DND-41 (cell line): Measurements from ENCODE around the gene POLR2I.

ENCODE experiments used
- ATAC-seq: fragments of 200-7000 bp; cut with Tn5 transposase; 3 replicates; pipeline ENCODE4 v1.9.1; 2021; ENCODE audit warnings: low read depth; ENCODE audit not compliant: insufficient read depth
- DNase-seq: peaks from one replicate; pipeline ENCODE4 v3.0.0-alpha.2; 2020
- H2AFZ ChIP-seq: 2 replicates; pipeline ENCODE4 v1.6.0; 2012; ENCODE audit warnings: low read depth, low read length
- H3K27ac ChIP-seq: 2 replicates; pipeline ENCODE4 v1.5.1; 2012; ENCODE audit warnings: low read length, inconsistent platforms
- H3K27me3 ChIP-seq: fragments of 200-600 bp; sonication (generic); 2 replicates; pipeline ENCODE4 v1.6.0; 2012; ENCODE audit warnings: low read length, mild to moderate bottlenecking, inconsistent platforms; ENCODE audit not compliant: insufficient read depth, poor library complexity
- H3K36me3 ChIP-seq: 2 replicates; pipeline ENCODE4 v1.5.1; 2012; ENCODE audit warnings: low read length, inconsistent platforms; ENCODE audit not compliant: insufficient read depth
- H3K4me1 ChIP-seq: 2 replicates; pipeline ENCODE4 v1.5.1; 2012; ENCODE audit warnings: mild to moderate bottlenecking, low read length; ENCODE audit not compliant: insufficient read depth
- H3K4me2 ChIP-seq: 2 replicates; pipeline ENCODE4 v1.6.0; 2012; ENCODE audit warnings: mild to moderate bottlenecking, moderate library complexity, low read length, inconsistent platforms; ENCODE audit not compliant: insufficient read depth
- H3K4me3 ChIP-seq, 2 experiments: fragments of 200-600 bp in 1 of 2; shearing (Covaris generic) in 1 of 2; 2 replicates each; pipeline ENCODE4 v1.5.1; 2012 to 2016; ENCODE audit warnings: inconsistent platforms in 2 of 2, low read length in 2 of 2, mild to moderate bottlenecking in 2 of 2, low read depth in 1 of 2, moderate library complexity in 1 of 2
- H3K79me2 ChIP-seq: 2 replicates; pipeline ENCODE4 v1.6.0; 2012; ENCODE audit warnings: low read length, inconsistent platforms; ENCODE audit not compliant: insufficient read depth
- H3K9ac ChIP-seq: 2 replicates; pipeline ENCODE4 v1.6.0; 2012; ENCODE audit warnings: low read depth, mild to moderate bottlenecking, inconsistent platforms, low read length, moderate library complexity
- H3K9me3 ChIP-seq: 2 replicates; pipeline ENCODE4 v1.5.1; 2012; ENCODE audit warnings: low read length, moderate library complexity, mild to moderate bottlenecking, inconsistent platforms; ENCODE audit not compliant: insufficient read depth, severe bottlenecking
- H4K20me1 ChIP-seq: 2 replicates; pipeline ENCODE4 v1.6.0; 2012; ENCODE audit warnings: low read length; ENCODE audit not compliant: insufficient read depth
- EZH2 ChIP-seq: IDR thresholded peaks from 3 replicates; pipeline ENCODE4 v1.6.1; 2012; ENCODE audit warnings: borderline replicate concordance, low read depth, mild to moderate bottlenecking, moderate library complexity, low read length, inconsistent platforms; ENCODE audit not compliant: severe bottlenecking
- TF ChIP-seq, protein P1 (sequence below): IDR thresholded peaks from 2 replicates; pipeline ENCODE4 v1.5.1; 2012; ENCODE audit warnings: borderline replicate concordance, low read length, moderate library complexity, mild to moderate bottlenecking; ENCODE audit not compliant: poor library complexity, severe bottlenecking; ENCODE audit errors: extremely low read depth

POLR2I gene

DNA sequence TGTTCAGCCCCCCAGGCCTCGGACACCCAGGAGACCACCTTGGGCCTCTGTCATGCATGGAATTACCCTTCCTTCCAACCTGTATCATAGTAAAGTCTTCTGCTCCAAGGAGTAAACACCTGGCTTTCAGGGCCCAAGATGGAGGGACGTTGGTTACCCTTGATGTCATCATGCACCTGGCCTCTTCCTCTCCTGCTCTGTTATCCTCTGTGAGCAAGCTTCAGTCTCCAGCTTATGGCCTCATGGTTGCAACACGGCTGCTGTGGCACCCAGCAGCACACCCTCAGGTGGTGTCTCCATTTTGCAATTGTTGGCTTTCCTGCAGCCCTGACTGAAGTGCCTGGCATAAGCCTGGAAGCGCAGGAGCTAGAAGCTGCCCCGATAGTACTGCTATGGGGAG, 7.7 kb downstream of the POLR2I start:
- Histone ChIP-seq H3K27me3 (no peaks in the 10 kb centered on the region), H3K9ac (no peak overlapping the region), H3K4me2 (no peak overlapping the region), H2AFZ (no peak overlapping the region), H3K27ac (no peak overlapping the region; the same call in 1 of the 2 replicates), H3K4me3 (no peak overlapping the region), H3K4me1 (no peaks in the 10 kb centered on the region), H3K9me3 (no peaks in the 10 kb centered on the region), H3K36me3 (peaks cover 58% of the 10 kb centered on the region), H4K20me1 (peaks cover 25% of the 10 kb centered on the region), H3K79me2 (no peaks in the 10 kb centered on the region)
- DNase-seq = no peak
- TF ChIP-seq, protein P1, sequence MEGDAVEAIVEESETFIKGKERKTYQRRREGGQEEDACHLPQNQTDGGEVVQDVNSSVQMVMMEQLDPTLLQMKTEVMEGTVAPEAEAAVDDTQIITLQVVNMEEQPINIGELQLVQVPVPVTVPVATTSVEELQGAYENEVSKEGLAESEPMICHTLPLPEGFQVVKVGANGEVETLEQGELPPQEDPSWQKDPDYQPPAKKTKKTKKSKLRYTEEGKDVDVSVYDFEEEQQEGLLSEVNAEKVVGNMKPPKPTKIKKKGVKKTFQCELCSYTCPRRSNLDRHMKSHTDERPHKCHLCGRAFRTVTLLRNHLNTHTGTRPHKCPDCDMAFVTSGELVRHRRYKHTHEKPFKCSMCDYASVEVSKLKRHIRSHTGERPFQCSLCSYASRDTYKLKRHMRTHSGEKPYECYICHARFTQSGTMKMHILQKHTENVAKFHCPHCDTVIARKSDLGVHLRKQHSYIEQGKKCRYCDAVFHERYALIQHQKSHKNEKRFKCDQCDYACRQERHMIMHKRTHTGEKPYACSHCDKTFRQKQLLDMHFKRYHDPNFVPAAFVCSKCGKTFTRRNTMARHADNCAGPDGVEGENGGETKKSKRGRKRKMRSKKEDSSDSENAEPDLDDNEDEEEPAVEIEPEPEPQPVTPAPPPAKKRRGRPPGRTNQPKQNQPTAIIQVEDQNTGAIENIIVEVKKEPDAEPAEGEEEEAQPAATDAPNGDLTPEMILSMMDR = no peak
- no peak for TF ChIP-seq EZH2
- no peak; the same call in 2 of the 3 replicates for ATAC-seq

GRCh38 chr19:36106441-36106840, 8.2 kb downstream of the POLR2I start:
- Histone ChIP-seq H3K36me3 (peaks cover 62% of the 10 kb centered on the region), H3K4me1 (no peaks in the 10 kb centered on the region)

DNA sequence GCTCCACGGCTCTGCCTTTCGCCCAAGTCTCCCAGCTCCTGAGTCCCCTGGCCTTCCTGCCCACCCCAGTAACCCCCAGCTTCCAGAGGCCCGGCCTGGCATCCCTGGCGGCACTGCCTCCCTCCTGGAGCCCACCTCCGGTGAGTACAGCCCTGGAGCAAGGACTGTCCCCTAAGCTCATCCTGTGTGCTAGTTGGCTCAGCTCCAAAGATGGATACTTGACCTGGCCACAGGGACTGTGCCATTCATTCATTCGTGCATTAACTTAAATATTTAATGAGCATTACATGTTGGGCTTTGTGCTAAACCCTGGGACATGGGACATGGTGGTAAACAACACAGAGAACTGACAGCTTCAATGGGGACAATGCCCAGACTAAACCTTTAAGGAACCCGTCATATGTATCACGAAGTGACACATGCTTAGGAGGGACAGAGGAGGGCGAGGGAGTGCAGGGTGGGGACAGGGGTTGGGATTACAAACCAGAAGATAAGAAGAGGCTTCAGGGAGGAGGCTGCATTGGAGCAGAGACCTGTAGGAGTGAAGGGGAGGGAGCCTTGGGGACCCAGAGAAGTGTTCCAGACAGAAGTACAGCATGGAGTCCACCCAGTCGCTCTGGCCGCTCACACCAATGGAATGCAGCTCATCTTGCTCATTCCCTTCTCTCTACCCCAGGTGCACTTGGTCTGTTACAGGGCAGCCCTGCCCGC, 10.7 kb downstream of the POLR2I start:
- ATAC-seq (no peak), DNase-seq (no peak)
- Histone ChIP-seq H4K20me1 (peaks cover 34% of the 10 kb centered on the region), H3K9ac (no peak overlapping the region), H3K36me3 (peaks cover 83% of the 10 kb centered on the region), H3K79me2 (no peaks in the 10 kb centered on the region), H3K4me2 (no peak overlapping the region), H3K27me3 (no peaks in the 10 kb centered on the region), H3K27ac (no peak overlapping the region), H3K9me3 (no peaks in the 10 kb centered on the region), H2AFZ (no peak overlapping the region), H3K4me3 (no peak overlapping the region), H3K4me1 (no peaks in the 10 kb centered on the region)
- TF ChIP-seq, protein P1 = no peak
- TF ChIP-seq EZH2 = no peak

More at GRCh38 chr19:36106441-36106840, 8.2 kb downstream of the POLR2I start:
- TF ChIP-seq EZH2 = no peak
- TF ChIP-seq, protein P1 = no peak
- Histone ChIP-seq H3K9ac (no peak overlapping the region), H3K4me2 (no peak overlapping the region), H2AFZ (no peak overlapping the region), H4K20me1 (peaks cover 25% of the 10 kb centered on the region), H3K27me3 (no peaks in the 10 kb centered on the region), H3K4me3 (no peak overlapping the region), H3K79me2 (no peaks in the 10 kb centered on the region), H3K27ac (no peak overlapping the region), H3K9me3 (no peaks in the 10 kb centered on the region)
- DNase-seq (no peak), ATAC-seq (no peak)
